Activated B cell treated with CpG ODN at 0.5 μM for 24 hours (primary cell): ENCODE data around the gene RNF166. TPM values are rescaled to one million over a fixed set of nuclear protein-coding genes. Genes with fewer than 3 reads are reported as not detected.
A peak's percentile ranks its signal among the peaks of the same experiment; 100 is the strongest.

Source experiments
- ATAC-seq: fragments of 200-7000 bp; cut with Tn5 transposase; one replicate; pipeline ENCODE4 v1.10.0; 2021; ENCODE audit warnings: low read depth, mild to moderate bottlenecking, moderate library complexity
- CTCF ChIA-PET: fragments of 350-600 bp; sonication (Branson Sonifier 250); formaldehyde crosslinking; loops from one replicate; lab custom pipeline; 2021; ENCODE audit warnings: antibody characterized with exemption; lab: Charles Lee
- POLR2A ChIA-PET: fragments of 350-600 bp; sonication (Branson Sonifier 250); formaldehyde crosslinking; loops from one replicate; lab custom pipeline; 2021; ENCODE audit warnings: antibody characterized with exemption; lab: Charles Lee
- DNase-seq: peaks from one replicate; pipeline ENCODE4 v3.0.0; 2022
- H3K27ac Mint-ChIP-seq: one replicate; pipeline ENCODE4 v1.8.0; 2020; ENCODE audit warnings: mixed read lengths
- H3K27me3 Mint-ChIP-seq: one replicate; pipeline ENCODE4 v1.8.0; 2021; ENCODE audit warnings: mixed read lengths
- H3K36me3 Mint-ChIP-seq: one replicate; pipeline ENCODE4 v1.8.0; 2021; ENCODE audit warnings: low read depth, mixed read lengths
- H3K4me1 Mint-ChIP-seq: one replicate; pipeline ENCODE4 v1.8.0; 2021; ENCODE audit warnings: mixed read lengths
- H3K4me3 Mint-ChIP-seq: one replicate; pipeline ENCODE4 v1.8.0; 2020; ENCODE audit warnings: mild to moderate bottlenecking, mixed read lengths
- H3K9me3 Mint-ChIP-seq: one replicate; pipeline ENCODE4 v1.8.0; 2020; ENCODE audit warnings: mixed read lengths
- intact Hi-C: fragments of 100-400 bp; cut with micrococcal nuclease; formaldehyde crosslinking; loops from one replicate; pipeline ENCODE4 v1.15.1; 2024
- total RNA-seq: library from RNA; stranded (reverse); gene quantifications from 2 replicates; pipeline ENCODE4 v1.2.3, GENCODE V29; 2022
- TF ChIP-seq, protein P1 (sequence below): fragments of 200-600 bp; IDR thresholded peaks from one replicate; pipeline ENCODE4 v1.8.0; 2022; ENCODE audit warnings: antibody characterized with exemption, mild to moderate bottlenecking

The RNF166 gene
- total RNA-seq, 1 donor from 2014 or later: 45.3 TPM

DNA sequence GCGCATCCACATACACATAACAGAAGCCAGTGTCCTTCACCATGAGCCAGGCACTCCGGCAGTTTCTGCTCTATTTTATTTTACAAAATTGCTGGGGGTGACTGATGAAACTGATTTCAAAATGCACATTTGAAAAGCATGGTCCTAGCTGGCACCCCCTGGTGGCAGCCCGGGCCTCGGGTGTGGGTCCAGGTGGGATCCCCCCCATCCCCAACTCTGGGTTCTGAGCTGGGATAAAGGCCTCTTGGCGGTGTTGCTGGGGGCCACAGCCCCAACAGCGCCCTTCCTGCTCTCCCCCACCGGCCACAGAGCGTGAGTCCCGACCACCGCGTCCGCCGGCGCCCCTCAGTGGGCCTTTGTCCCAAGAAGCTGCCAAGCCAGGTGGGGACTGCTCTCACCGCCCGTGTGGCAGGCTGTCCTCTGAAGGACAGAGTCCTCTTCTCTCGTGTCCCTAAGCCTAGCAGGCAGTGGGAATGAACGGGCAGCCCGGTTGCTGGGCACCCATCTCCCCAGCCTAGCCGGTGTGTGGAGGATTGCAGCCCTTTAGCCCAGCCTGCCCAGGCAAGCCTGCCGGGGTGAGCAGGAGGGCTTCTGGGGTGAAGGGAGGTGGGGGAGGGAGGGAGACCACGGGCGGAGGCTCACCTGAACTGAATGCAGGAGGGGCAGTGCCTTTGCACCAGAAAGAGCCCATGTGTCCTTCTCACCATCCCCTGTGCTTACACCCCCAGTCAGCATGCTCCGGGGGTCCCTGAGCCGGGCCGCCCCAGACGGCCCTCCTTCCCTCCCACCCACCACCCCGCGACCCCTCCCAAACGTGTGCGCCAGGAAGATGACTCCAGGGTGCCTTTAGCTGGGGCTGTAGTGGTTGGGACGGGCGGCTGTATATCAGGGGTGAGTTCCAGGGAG is 20.8 kb downstream of the RNF166 start:
- H3K27ac Mint-ChIP-seq: no peak overlapping the region
- peak overlapping the region; percentile 83 for H3K4me3 Mint-ChIP-seq
- H3K9me3 Mint-ChIP-seq: no peaks in the 10 kb centered on the region
- POLR2A ChIA-PET: interaction anchor here (0.7 to 1.5 kb wide), 12 partner anchors 15 to 532 kb away, joined by 3 to 8 read pairs (median 3); partner anchors contain the start of genes CYBA, MVD, ZC3H18 and ZNF778
- H3K27me3 Mint-ChIP-seq: no peaks in the 10 kb centered on the region
- H3K36me3 Mint-ChIP-seq: peaks cover 2% of the 10 kb centered on the region
- TF ChIP-seq, protein P1, sequence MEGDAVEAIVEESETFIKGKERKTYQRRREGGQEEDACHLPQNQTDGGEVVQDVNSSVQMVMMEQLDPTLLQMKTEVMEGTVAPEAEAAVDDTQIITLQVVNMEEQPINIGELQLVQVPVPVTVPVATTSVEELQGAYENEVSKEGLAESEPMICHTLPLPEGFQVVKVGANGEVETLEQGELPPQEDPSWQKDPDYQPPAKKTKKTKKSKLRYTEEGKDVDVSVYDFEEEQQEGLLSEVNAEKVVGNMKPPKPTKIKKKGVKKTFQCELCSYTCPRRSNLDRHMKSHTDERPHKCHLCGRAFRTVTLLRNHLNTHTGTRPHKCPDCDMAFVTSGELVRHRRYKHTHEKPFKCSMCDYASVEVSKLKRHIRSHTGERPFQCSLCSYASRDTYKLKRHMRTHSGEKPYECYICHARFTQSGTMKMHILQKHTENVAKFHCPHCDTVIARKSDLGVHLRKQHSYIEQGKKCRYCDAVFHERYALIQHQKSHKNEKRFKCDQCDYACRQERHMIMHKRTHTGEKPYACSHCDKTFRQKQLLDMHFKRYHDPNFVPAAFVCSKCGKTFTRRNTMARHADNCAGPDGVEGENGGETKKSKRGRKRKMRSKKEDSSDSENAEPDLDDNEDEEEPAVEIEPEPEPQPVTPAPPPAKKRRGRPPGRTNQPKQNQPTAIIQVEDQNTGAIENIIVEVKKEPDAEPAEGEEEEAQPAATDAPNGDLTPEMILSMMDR: no peak
- intact Hi-C loops: loop anchor here (1.0 to 10.0 kb wide), 7 partner anchors 16 to 231 kb away; partner anchors contain the start of genes CTU2, CYBA, MVD and RNF166
- CTCF ChIA-PET: interaction anchor here (1.1 to 3.9 kb wide), 7 partner anchors 16 to 52 kb away, joined by 3 to 17 read pairs (median 5); partner anchors contain the start of gene IL17C
- no peak for ATAC-seq
- no peak for DNase-seq
- H3K4me1 Mint-ChIP-seq: peaks cover 46% of the 10 kb centered on the region

DNA sequence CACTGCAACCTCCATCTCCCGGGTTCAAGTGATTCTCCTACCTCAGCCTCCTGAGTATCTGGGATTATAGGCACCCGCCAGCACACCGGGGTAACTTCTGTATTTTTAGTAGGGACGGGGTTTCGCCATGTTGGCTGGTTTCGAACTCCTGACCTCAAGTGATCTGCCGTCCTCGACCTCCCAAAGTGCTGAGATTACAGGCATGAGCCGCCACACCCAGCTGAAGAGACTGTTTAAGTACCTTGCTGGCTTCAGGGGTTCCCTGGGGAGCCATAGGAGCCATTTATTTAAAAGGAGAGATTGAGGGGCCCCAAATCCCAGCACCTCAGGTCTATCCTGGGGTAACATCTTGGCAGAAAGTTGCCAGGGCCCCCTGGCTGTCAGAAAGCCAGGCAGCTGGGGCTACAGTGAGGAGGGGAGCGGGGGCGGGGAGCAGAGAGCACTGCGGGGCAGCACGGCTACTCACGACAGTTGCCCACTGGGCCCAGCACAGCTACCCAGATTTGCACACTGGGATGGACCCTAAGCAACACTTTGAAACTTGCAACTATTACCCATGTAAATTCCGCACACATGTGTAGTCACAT is 21.5 kb downstream of the RNF166 start:
- ChIA-PET POLR2A (interaction anchor here (0.6 to 1.3 kb wide), 8 partner anchors 21 to 115 kb away, joined by 3 to 8 read pairs (median 4); partner anchors contain the start of genes CYBA, MVD and ZC3H18), CTCF (interaction anchor here (1.1 to 3.9 kb wide), 7 partner anchors 17 to 51 kb away, joined by 3 to 17 read pairs (median 5); partner anchors contain the start of gene IL17C)
- H3K9me3 Mint-ChIP-seq: no peaks in the 10 kb centered on the region
- H3K4me3 Mint-ChIP-seq: no peak overlapping the region
- H3K36me3 Mint-ChIP-seq: peaks cover 2% of the 10 kb centered on the region
- no peaks in the 10 kb centered on the region for H3K27me3 Mint-ChIP-seq
- intact Hi-C loops: loop anchor here (5.0 to 10.0 kb wide), 2 partner anchors 112 to 230 kb away; partner anchors contain the start of genes ZC3H18 and ZFPM1
- DNase-seq (no peak), ATAC-seq (no peak)
- peaks cover 46% of the 10 kb centered on the region for H3K4me1 Mint-ChIP-seq
- TF ChIP-seq, protein P1: no peak
- peak overlapping the region; percentile 35 for H3K27ac Mint-ChIP-seq

DNA sequence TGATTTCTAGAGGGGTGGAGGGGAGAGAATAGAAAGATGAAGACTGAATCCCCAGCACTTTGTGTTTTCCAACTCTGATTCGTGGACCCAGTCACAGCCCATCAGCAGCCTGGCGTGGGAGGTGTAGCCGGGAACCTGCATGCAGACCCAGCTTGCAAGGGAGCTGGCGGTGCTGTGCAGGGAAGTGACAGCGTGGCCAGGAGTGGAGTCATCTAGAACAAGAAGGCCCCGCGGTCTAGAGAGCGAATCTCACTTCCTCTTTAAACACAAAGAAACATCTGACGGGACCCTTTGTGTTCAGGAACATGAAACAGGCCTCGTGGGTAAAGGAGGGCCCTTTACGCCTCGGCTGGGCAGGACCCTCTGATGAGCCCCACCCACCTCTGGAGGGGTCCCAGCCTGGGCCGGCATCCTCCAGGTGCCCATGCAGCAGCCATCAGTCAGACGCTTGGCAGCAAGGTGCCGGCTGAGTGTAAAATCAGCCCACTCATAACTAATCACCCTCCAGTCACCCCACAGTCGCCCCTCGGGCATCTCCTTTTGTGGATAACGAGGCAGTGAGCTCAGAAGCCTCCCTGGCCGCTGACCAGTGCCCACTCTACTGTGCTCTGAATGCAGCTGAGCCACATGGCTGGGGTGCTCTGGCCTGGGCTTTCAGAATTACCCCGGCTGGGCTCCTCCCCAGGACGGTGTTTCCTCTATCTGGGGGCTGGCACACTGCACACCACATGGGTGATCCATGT is 24.3 kb downstream of the RNF166 start:
- ChIA-PET POLR2A (interaction anchor here (0.6 to 3.8 kb wide), 9 partner anchors 11 to 112 kb away, joined by 3 to 32 read pairs (median 5); partner anchors contain the start of genes CYBA, MVD and ZC3H18), CTCF (interaction anchor here (0.8 to 1.4 kb wide), 4 partner anchors 17 to 48 kb away, joined by 3 to 6 read pairs (median 4); no protein-coding TSS in a partner anchor)
- ATAC-seq: peak; percentile 74

DNA sequence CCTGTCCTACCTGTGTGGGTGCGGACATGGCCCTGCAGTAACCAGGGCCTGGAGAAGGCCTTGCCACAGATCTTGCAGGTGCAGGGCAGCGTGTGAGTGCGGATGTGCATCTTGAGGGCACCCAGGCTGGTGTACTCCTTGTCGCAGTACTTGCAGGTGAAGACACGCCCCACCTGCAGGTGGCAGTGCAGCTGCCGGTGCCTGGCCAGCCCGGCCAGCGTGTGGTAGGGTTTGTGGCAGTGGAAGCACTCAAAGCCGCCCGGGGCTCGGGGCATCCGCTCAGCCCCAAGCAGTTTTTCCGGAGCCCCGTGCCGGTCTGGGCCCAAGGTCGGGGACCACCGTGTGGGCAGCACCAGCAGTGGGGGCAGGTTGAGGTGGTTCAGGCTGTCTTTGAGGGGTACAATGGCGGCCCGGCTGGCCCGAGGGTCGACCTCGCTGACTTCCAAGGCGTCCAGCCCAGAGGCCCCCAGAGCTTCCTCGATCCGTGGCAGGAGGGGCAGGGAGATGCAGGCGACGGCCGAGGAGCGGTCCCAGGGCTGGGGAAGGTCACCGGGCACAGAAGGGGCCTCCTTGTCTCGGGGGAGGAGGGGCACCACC is 25.0 kb downstream of the RNF166 start:
- CTCF ChIA-PET: interaction anchor here (0.8 to 1.4 kb wide), 4 partner anchors 17 to 48 kb away, joined by 3 to 6 read pairs (median 4); no protein-coding TSS in a partner anchor
- Mint-ChIP-seq H3K27me3 (no peaks in the 10 kb centered on the region), H3K9me3 (no peaks in the 10 kb centered on the region), H3K4me1 (peaks cover 46% of the 10 kb centered on the region), H3K27ac (peak overlapping the region; percentile 93), H3K36me3 (peaks cover 9% of the 10 kb centered on the region), H3K4me3 (peak overlapping the region; percentile 79)
- TF ChIP-seq, protein P1: no peak
- DNase-seq (no peak), ATAC-seq (peak; percentile 12)
- POLR2A ChIA-PET: interaction anchor here (0.7 to 3.8 kb wide), 9 partner anchors 10 to 158 kb away, joined by 3 to 32 read pairs (median 5); partner anchors contain the start of genes CYBA, MVD and ZC3H18
- intact Hi-C loops: loop anchor here (1.0 to 10.0 kb wide), 4 partner anchors 20 to 226 kb away; partner anchors contain the start of genes CTU2, CYBA, RNF166 and ZFPM1

More for the DNA sequence above, 24.3 kb downstream of the RNF166 start:
- no peaks in the 10 kb centered on the region for H3K9me3 Mint-ChIP-seq
- H3K36me3 Mint-ChIP-seq: peaks cover 8% of the 10 kb centered on the region
- H3K4me1 Mint-ChIP-seq: peaks cover 46% of the 10 kb centered on the region
- H3K4me3 Mint-ChIP-seq: peak overlapping the region; percentile 79
- H3K27me3 Mint-ChIP-seq: no peaks in the 10 kb centered on the region
- DNase-seq: peak; percentile 62
- H3K27ac Mint-ChIP-seq: peak overlapping the region; percentile 93
- TF ChIP-seq, protein P1: no peak
- intact Hi-C loops: loop anchor here (1.0 to 10.0 kb wide), 5 partner anchors 19 to 227 kb away; partner anchors contain the start of genes CTU2, CYBA, MVD and RNF166
